GM23338 (cell line): ENCODE results near the gene PPP1R9A. TPM values are rescaled to one million over a fixed set of nuclear protein-coding genes. Genes with fewer than 3 reads are reported as not detected.

Source experiments
- ATAC-seq: fragments of 200-7000 bp; cut with Tn5 transposase; 3 replicates; pipeline ENCODE4 v1.9.1; 2020
- DNase-seq: peaks from one replicate; pipeline ENCODE4 v3.0.0-alpha.2; 2015; ENCODE audit warnings: low spot score
- H2AFZ ChIP-seq: fragments of 200-600 bp; sonication (generic); 2 replicates; pipeline ENCODE4 v1.8.0; 2016; ENCODE audit warnings: antibody characterized with exemption, mild to moderate bottlenecking, moderate library complexity
- H3F3A ChIP-seq: fragments of 200-600 bp; sonication (generic); replicated peaks from 2 replicates; pipeline ENCODE4 v1.8.0; 2017; ENCODE audit warnings: antibody characterized with exemption, mixed run types, low read depth
- H3K27ac ChIP-seq: fragments of 200-600 bp; sonication (generic); 2 replicates; pipeline ENCODE4 v1.6.1; 2016; ENCODE audit warnings: low read depth
- H3K27me3 ChIP-seq: fragments of 200-600 bp; sonication (generic); 2 replicates; pipeline ENCODE4 v1.8.0; 2016; ENCODE audit warnings: mild to moderate bottlenecking, mixed run types, moderate library complexity; ENCODE audit not compliant: insufficient read depth
- H3K36me3 ChIP-seq: fragments of 200-600 bp; sonication (generic); 2 replicates; pipeline ENCODE4 v1.8.0; 2016; ENCODE audit warnings: mild to moderate bottlenecking; ENCODE audit not compliant: insufficient read depth
- H3K4me1 ChIP-seq: fragments of 200-600 bp; sonication (generic); 2 replicates; pipeline ENCODE4 v1.8.0; 2016; ENCODE audit warnings: mild to moderate bottlenecking, moderate library complexity; ENCODE audit not compliant: insufficient read depth
- H3K4me2 ChIP-seq: fragments of 200-600 bp; sonication (generic); 2 replicates; pipeline ENCODE4 v1.7.1; 2017; ENCODE audit warnings: mixed run types
- H3K4me3 ChIP-seq: fragments of 200-600 bp; sonication (generic); 2 replicates; pipeline ENCODE4 v1.6.1; 2016; ENCODE audit warnings: mixed run types
- H3K79me2 ChIP-seq: fragments of 200-600 bp; sonication (generic); replicated peaks from 2 replicates; pipeline ENCODE4 v1.8.0; 2017; ENCODE audit warnings: mild to moderate bottlenecking; ENCODE audit not compliant: insufficient read depth
- H3K9me2 ChIP-seq: fragments of 200-600 bp; sonication (generic); 2 replicates; pipeline ENCODE4 v1.8.0; 2017; ENCODE audit not compliant: insufficient read depth
- H4K20me1 ChIP-seq: fragments of 200-600 bp; sonication (generic); replicated peaks from 2 replicates; pipeline ENCODE4 v1.8.0; 2017; ENCODE audit warnings: mild to moderate bottlenecking; ENCODE audit not compliant: insufficient read depth
- H3K27ac Mint-ChIP-seq: 2 replicates; pipeline ENCODE4 v1.8.0; 2020; ENCODE audit warnings: inconsistent platforms, mild to moderate bottlenecking, moderate library complexity, mixed read lengths
- H3K27me3 Mint-ChIP-seq: 3 replicates; pipeline ENCODE4 v1.8.0; 2022; ENCODE audit warnings: low read depth, mild to moderate bottlenecking, moderate library complexity, mixed read lengths, inconsistent platforms; ENCODE audit not compliant: insufficient read depth, poor library complexity
- H3K36me3 Mint-ChIP-seq: 3 replicates; pipeline ENCODE4 v1.8.0; 2021; ENCODE audit warnings: low read depth, mild to moderate bottlenecking, inconsistent platforms, moderate library complexity, mixed read lengths
- H3K4me1 Mint-ChIP-seq: 3 replicates; pipeline ENCODE4 v1.8.0; 2020; ENCODE audit warnings: mild to moderate bottlenecking, inconsistent platforms, mixed read lengths
- H3K4me3 Mint-ChIP-seq: 3 replicates; pipeline ENCODE4 v1.8.0; 2021; ENCODE audit warnings: moderate library complexity, mild to moderate bottlenecking, inconsistent platforms, mixed read lengths
- H3K9me3 Mint-ChIP-seq: 3 replicates; pipeline ENCODE4 v1.8.0; 2020; ENCODE audit warnings: moderate library complexity, mild to moderate bottlenecking, inconsistent platforms, mixed read lengths
- CREB1 ChIP-seq: fragments of 250-450 bp; sonication (Bioruptor Pico); IDR thresholded peaks from 2 replicates; pipeline ENCODE4 v1.5.0; 2020; ENCODE audit warnings: low read depth, mild to moderate bottlenecking, moderate library complexity
- EZH2 ChIP-seq: fragments of 200-600 bp; sonication (generic); IDR thresholded peaks from one replicate; pipeline ENCODE4 v1.8.0; 2017; ENCODE audit warnings: antibody characterized with exemption, mild to moderate bottlenecking, low read depth; ENCODE audit not compliant: unreplicated experiment
- EZH2phosphoT487 ChIP-seq: fragments of 200-600 bp; sonication (generic); IDR thresholded peaks from one replicate; pipeline ENCODE4 v1.8.1; 2018; ENCODE audit warnings: antibody characterized with exemption; ENCODE audit not compliant: unreplicated experiment
- JUNB ChIP-seq: IDR thresholded peaks from one replicate; pipeline ENCODE4 v1.6.1; 2016; ENCODE audit warnings: antibody characterized with exemption; ENCODE audit not compliant: unreplicated experiment
- NANOG ChIP-seq: IDR thresholded peaks from 2 replicates; pipeline ENCODE4 v1.6.1; 2016; ENCODE audit warnings: antibody characterized with exemption, borderline replicate concordance
- POLR2AphosphoS5 ChIP-seq: IDR thresholded peaks from 2 replicates; pipeline ENCODE4 v1.6.1; 2016; ENCODE audit warnings: antibody characterized with exemption, low read depth
- STAT1 ChIP-seq: IDR thresholded peaks from one replicate; pipeline ENCODE4 v1.6.1; 2016; ENCODE audit warnings: antibody characterized with exemption; ENCODE audit not compliant: unreplicated experiment
- ZNF114 ChIP-seq: fragments of 250-450 bp; sonication (Bioruptor Pico); IDR thresholded peaks from 2 replicates; pipeline ENCODE4 v1.5.0; 2020; ENCODE audit warnings: mild to moderate bottlenecking, moderate library complexity
- ZNF331 ChIP-seq: fragments of 250-450 bp; sonication (Bioruptor Pico); IDR thresholded peaks from 2 replicates; pipeline ENCODE4 v1.5.0; 2020; ENCODE audit warnings: low read depth, mild to moderate bottlenecking, moderate library complexity
- polyA plus RNA-seq: library from polyadenylated mRNA; unstranded; fragments of >200 nt; fragmentation: Nextera tagmentation; extraction: Ambion mirVana; gene quantifications from 2 replicates; pipeline ENCODE4 v1.2.1, GENCODE V29; 2016
- total RNA-seq: library from RNA; depleted of rRNA; stranded (reverse); fragments of >200 nt; shearing (Covaris generic); gene quantifications from 2 replicates; pipeline ENCODE4 v1.2.3, GENCODE V29; 2014
- TF ChIP-seq, protein P1 (sequence below): fragments of 250-450 bp; sonication (Bioruptor Pico); IDR thresholded peaks from 2 replicates; pipeline ENCODE4 v1.5.0; 2020; ENCODE audit warnings: mild to moderate bottlenecking, moderate library complexity
- TF ChIP-seq, protein P2 (sequence below): IDR thresholded peaks from one replicate; pipeline ENCODE4 v1.6.1; 2018; ENCODE audit warnings: antibody characterized with exemption; ENCODE audit not compliant: unreplicated experiment
- TF ChIP-seq, protein P3 (sequence below), 2 experiments: fragments of 200-600 bp in 1 of 2; sonication (generic) in 1 of 2; conservative IDR thresholded peaks; 2 replicates each; pipeline versions ENCODE4 v1.5.1 to v1.6.1; 2016 to 2017; ENCODE audit warnings: antibody characterized with exemption in 2 of 2, low read depth in 2 of 2, mild to moderate bottlenecking in 2 of 2, moderate library complexity in 1 of 2
- TF ChIP-seq, protein P4 (sequence below): IDR thresholded peaks from 2 replicates; pipeline ENCODE4 v1.6.1; 2016; ENCODE audit warnings: antibody characterized with exemption

Gene PPP1R9A
- total and polyA plus RNA-seq, 2 experiments from 2014 or later = 10.6 to 31.8 TPM

DNA sequence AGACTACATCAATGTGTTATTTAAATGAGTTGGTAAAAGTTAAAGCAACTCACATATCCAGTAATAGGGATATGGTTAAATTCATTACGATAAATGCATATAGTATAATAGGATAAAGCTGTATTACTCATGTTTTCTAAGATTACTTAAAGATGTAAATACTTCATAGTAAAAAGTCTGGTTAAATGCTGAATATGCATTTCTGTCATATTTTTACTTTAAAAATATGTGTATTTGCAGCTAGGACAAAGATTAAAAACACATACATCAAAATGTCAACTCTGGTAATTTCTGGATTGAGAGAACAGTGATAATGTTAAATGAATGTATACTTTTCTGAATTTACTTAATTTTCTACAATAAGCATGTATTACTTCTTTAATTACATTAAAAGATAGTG, 15.1 kb downstream of the PPP1R9A start:
- Histone ChIP-seq H3K36me3 (no peaks in the 10 kb centered on the region), H3K4me1 (no peaks in the 10 kb centered on the region), H2AFZ (no peak overlapping the region), H3K79me2 (peaks cover 72% of the 10 kb centered on the region), H3K27me3 (no peaks in the 10 kb centered on the region), H3K9me2 (no peaks in the 10 kb centered on the region), H3F3A (no peaks in the 10 kb centered on the region), H3K4me2 (no peak overlapping the region), H3K4me3 (no peak overlapping the region), H4K20me1 (no peaks in the 10 kb centered on the region), H3K27ac (no peak overlapping the region)
- Mint-ChIP-seq H3K9me3 (no peaks in the 10 kb centered on the region), H3K4me1 (no peaks in the 10 kb centered on the region), H3K27ac (no peak overlapping the region), H3K36me3 (peaks cover 4% of the 10 kb centered on the region; the same call in 1 of the 3 replicates), H3K27me3 (no peaks in the 10 kb centered on the region), H3K4me3 (no peak overlapping the region)
- ATAC-seq (no peak), DNase-seq (no peak)
- TF ChIP-seq, protein P1, sequence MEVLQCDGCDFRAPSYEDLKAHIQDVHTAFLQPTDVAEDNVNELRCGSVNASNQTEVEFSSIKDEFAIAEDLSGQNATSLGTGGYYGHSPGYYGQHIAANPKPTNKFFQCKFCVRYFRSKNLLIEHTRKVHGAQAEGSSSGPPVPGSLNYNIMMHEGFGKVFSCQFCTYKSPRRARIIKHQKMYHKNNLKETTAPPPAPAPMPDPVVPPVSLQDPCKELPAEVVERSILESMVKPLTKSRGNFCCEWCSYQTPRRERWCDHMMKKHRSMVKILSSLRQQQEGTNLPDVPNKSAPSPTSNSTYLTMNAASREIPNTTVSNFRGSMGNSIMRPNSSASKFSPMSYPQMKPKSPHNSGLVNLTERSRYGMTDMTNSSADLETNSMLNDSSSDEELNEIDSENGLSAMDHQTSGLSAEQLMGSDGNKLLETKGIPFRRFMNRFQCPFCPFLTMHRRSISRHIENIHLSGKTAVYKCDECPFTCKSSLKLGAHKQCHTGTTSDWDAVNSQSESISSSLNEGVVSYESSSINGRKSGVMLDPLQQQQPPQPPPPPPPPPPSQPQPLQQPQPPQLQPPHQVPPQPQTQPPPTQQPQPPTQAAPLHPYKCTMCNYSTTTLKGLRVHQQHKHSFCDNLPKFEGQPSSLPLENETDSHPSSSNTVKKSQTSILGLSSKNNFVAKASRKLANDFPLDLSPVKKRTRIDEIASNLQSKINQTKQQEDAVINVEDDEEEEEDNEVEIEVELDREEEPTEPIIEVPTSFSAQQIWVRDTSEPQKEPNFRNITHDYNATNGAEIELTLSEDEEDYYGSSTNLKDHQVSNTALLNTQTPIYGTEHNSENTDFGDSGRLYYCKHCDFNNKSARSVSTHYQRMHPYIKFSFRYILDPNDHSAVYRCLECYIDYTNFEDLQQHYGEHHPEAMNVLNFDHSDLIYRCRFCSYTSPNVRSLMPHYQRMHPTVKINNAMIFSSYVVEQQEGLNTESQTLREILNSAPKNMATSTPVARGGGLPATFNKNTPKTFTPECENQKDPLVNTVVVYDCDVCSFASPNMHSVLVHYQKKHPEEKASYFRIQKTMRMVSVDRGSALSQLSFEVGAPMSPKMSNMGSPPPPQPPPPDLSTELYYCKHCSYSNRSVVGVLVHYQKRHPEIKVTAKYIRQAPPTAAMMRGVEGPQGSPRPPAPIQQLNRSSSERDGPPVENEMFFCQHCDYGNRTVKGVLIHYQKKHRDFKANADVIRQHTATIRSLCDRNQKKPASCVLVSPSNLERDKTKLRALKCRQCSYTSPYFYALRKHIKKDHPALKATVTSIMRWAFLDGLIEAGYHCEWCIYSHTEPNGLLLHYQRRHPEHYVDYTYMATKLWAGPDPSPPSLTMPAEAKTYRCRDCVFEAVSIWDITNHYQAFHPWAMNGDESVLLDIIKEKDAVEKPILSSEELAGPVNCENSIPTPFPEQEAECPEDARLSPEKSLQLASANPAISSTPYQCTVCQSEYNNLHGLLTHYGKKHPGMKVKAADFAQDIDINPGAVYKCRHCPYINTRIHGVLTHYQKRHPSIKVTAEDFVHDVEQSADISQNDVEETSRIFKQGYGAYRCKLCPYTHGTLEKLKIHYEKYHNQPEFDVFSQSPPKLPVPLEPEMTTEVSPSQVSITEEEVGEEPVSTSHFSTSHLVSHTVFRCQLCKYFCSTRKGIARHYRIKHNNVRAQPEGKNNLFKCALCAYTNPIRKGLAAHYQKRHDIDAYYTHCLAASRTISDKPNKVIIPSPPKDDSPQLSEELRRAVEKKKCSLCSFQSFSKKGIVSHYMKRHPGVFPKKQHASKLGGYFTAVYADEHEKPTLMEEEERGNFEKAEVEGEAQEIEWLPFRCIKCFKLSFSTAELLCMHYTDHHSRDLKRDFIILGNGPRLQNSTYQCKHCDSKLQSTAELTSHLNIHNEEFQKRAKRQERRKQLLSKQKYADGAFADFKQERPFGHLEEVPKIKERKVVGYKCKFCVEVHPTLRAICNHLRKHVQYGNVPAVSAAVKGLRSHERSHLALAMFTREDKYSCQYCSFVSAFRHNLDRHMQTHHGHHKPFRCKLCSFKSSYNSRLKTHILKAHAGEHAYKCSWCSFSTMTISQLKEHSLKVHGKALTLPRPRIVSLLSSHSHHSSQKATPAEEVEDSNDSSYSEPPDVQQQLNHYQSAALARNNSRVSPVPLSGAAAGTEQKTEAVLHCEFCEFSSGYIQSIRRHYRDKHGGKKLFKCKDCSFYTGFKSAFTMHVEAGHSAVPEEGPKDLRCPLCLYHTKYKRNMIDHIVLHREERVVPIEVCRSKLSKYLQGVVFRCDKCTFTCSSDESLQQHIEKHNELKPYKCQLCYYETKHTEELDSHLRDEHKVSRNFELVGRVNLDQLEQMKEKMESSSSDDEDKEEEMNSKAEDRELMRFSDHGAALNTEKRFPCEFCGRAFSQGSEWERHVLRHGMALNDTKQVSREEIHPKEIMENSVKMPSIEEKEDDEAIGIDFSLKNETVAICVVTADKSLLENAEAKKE (CRISPR knock-in tag) = no peak
- TF ChIP-seq JUNB = no peak
- no peak for TF ChIP-seq NANOG
- TF ChIP-seq ZNF114 (CRISPR knock-in tag) = no peak
- TF ChIP-seq, protein P2, sequence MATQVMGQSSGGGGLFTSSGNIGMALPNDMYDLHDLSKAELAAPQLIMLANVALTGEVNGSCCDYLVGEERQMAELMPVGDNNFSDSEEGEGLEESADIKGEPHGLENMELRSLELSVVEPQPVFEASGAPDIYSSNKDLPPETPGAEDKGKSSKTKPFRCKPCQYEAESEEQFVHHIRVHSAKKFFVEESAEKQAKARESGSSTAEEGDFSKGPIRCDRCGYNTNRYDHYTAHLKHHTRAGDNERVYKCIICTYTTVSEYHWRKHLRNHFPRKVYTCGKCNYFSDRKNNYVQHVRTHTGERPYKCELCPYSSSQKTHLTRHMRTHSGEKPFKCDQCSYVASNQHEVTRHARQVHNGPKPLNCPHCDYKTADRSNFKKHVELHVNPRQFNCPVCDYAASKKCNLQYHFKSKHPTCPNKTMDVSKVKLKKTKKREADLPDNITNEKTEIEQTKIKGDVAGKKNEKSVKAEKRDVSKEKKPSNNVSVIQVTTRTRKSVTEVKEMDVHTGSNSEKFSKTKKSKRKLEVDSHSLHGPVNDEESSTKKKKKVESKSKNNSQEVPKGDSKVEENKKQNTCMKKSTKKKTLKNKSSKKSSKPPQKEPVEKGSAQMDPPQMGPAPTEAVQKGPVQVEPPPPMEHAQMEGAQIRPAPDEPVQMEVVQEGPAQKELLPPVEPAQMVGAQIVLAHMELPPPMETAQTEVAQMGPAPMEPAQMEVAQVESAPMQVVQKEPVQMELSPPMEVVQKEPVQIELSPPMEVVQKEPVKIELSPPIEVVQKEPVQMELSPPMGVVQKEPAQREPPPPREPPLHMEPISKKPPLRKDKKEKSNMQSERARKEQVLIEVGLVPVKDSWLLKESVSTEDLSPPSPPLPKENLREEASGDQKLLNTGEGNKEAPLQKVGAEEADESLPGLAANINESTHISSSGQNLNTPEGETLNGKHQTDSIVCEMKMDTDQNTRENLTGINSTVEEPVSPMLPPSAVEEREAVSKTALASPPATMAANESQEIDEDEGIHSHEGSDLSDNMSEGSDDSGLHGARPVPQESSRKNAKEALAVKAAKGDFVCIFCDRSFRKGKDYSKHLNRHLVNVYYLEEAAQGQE = no peak
- TF ChIP-seq ZNF331 (CRISPR knock-in tag) = no peak
- no peak for TF ChIP-seq STAT1
- TF ChIP-seq, protein P3, sequence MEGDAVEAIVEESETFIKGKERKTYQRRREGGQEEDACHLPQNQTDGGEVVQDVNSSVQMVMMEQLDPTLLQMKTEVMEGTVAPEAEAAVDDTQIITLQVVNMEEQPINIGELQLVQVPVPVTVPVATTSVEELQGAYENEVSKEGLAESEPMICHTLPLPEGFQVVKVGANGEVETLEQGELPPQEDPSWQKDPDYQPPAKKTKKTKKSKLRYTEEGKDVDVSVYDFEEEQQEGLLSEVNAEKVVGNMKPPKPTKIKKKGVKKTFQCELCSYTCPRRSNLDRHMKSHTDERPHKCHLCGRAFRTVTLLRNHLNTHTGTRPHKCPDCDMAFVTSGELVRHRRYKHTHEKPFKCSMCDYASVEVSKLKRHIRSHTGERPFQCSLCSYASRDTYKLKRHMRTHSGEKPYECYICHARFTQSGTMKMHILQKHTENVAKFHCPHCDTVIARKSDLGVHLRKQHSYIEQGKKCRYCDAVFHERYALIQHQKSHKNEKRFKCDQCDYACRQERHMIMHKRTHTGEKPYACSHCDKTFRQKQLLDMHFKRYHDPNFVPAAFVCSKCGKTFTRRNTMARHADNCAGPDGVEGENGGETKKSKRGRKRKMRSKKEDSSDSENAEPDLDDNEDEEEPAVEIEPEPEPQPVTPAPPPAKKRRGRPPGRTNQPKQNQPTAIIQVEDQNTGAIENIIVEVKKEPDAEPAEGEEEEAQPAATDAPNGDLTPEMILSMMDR (conservative IDR thresholded peaks at IDR 0.05; ENCODE audit: low read depth in 2 of 2) = no peak
- TF ChIP-seq, protein P4, sequence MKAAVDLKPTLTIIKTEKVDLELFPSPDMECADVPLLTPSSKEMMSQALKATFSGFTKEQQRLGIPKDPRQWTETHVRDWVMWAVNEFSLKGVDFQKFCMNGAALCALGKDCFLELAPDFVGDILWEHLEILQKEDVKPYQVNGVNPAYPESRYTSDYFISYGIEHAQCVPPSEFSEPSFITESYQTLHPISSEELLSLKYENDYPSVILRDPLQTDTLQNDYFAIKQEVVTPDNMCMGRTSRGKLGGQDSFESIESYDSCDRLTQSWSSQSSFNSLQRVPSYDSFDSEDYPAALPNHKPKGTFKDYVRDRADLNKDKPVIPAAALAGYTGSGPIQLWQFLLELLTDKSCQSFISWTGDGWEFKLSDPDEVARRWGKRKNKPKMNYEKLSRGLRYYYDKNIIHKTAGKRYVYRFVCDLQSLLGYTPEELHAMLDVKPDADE = no peak
- TF ChIP-seq POLR2AphosphoS5 = no peak
- TF ChIP-seq EZH2 = no peak
- no peak for TF ChIP-seq CREB1 (CRISPR knock-in tag)
- TF ChIP-seq EZH2phosphoT487 = no peak
